Ramos (cell line): Measurements from ENCODE around the gene DUSP9.
"Not testable (repeated sequence)": the region's sequence is repeated elsewhere in the genome, so short reads cannot be mapped to it uniquely, and the experiment has no call there.

Source experiments
- in situ Hi-C: fragments of 300-500 bp; cut with MboI; formaldehyde crosslinking; loops from one replicate; pipeline ENCODE4 v1.14.3; 2022; ENCODE audit warnings: low sequenced_read_pairs; ENCODE audit not compliant: unreplicated experiment

Gene DUSP9, protein sequence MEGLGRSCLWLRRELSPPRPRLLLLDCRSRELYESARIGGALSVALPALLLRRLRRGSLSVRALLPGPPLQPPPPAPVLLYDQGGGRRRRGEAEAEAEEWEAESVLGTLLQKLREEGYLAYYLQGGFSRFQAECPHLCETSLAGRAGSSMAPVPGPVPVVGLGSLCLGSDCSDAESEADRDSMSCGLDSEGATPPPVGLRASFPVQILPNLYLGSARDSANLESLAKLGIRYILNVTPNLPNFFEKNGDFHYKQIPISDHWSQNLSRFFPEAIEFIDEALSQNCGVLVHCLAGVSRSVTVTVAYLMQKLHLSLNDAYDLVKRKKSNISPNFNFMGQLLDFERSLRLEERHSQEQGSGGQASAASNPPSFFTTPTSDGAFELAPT

DNA sequence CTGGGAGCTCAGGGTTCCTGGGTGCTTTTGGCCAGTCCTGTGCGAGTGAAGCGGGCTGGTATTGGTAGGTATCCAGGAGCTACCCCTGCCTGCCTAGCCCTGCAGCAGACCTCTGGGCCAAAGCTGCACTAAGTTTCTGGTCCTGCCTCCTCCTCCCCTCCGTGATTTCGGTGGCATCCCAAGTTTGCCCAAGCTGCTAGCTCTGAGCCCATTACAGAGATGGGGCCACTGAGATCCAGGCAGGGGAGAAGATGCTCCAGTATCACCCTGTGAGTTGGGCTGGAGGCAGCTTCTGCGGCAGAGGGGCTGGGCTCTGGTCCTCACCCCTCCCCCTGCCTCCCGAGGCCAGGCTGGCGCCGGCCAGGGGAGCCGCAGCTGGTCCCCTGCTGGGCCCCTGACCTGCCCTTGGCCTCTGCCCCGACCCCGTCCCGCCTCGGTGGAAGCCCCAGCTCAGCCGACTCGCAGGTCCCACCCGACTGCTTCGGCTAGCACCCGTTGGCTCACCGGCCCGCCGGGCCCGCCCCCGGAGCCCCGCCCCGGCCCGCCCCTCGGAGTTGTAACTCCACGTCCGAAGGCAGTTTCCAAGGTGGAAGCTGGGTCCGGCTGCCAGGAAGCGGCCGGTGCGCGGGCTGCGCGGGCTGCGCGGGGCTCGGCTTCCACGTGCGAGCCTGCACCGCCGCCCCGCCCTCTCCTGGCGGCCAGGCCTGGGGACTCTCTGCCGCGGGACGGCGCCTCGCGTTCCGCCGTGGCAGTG, at the start of gene DUSP9:
Gene DUSP9, plus strand, starts transcription at position 584 of the 754 bp plus-strand sequence. CDS start 751 bp downstream, outside the sequence.
- in situ Hi-C loops = no loop called here

DNA sequence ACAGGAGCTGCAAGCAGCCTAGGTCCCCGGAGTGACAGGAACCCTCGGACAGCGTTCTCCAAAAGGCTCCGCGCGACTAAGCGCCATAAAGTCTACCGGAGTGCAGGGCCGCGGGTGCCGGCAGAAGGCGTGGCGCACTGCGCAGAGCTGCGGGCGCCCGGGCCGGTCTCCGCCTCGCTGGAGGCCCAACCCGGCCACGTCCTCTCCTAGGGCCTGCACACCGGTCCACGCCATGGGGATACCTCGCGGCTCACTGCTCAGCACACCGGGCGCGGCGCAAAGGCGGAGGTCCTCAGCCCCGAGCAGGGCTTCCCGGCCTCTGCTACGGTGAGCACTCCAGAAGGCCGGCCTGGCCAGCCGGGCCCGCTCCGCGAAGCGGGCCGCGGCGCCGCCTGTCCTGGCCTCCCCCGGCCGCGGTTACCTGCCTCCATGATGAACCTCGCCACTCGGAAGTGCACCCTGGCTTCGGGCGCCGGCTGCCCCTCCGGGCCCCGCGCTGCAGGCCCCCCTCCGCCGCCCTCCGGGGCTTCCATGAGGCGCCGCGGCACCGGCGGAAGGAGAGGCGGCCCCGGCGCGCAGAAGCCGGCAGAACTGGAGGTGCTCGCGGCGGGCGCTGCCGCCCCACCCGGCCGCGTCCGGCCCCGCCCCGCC, 48.3 kb upstream of the DUSP9 start, which contains the start of gene CCNQ:
Gene CCNQ, minus strand, starts transcription at position 599 of the 651 bp plus-strand sequence. Its CDS starts 66 bp downstream, at position 533.
- in situ Hi-C loops = no loop called here

DNA sequence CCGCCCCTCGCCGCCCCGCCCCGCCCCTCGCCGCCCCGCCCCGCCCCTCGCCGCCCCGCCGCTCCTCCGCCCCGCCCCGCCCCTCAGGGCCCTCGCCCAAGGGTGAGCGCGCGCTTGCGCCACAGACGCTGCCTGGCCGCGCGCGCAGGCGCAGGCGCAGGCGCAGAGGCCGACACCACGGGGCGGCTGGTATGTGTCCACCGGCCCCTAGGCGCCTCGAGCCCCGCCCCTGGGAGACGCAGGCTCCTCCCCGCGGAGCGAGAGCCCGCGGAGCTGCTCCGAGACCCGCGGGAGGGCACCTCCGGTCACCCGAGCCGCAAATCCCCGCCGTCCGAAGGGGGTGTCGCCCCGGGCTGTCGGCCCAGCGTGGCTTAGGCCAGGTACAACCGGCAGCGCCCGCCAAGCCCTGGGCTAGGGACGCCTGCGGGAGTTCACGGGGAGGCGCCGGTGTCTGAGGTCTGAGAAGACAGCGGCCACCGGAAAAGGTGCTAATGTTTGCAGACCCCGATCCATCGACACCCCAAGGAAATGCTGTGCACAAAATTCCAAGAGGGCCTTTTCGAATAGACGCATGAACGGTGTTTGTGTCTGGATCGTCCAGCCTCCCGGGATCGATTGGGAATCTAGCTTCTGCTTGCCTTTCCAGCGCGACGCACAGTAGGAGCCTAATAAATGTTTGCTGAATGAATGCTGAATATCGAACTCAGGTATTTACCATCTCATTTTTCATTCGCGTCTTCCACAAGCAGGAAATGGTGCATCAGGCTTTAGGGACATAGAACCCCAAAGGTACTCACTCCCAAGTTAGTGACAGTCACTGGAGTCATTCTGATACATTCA, 47.6 kb upstream of the DUSP9 start:
- in situ Hi-C loops = no loop called here

DNA sequence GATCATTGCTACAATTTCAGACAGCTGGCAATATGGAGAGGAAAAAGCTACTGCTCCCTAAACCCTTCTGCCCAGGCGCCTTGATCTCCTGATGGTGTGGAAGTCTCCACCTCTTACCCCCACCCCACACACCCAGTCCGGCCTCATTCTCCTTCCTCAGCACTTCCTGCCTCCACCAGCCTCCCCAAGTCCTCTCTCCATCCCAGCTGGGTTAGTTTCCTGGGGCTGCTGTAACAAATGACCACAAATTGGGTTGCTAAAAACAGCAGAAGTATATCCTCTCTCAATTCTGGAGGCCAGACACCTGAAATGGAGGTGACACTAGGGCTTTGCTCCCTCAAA, 47.0 kb upstream of the DUSP9 start:
- in situ Hi-C loops = no loop called here

DNA sequence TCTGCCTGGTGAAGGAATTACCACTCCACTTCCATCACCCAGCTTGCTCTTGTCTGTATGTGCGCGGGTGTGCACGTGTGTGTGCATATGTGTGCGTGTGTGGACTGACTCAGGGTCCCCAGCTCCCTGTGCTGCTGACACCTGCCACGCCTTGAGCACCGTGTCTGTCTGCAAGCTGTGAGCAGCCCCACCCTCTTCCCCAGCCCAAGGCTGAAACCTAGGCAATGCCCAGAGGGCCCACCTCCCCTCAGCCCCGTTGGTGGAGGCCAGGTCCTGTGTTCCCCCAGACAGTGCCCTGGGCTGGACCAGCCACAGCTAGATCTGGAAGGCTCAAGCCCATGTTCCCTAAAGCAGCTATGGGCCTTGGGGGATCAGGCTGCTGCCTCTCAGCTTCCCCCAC, 46.1 kb upstream of the DUSP9 start:
- in situ Hi-C loops = no loop called here

DNA sequence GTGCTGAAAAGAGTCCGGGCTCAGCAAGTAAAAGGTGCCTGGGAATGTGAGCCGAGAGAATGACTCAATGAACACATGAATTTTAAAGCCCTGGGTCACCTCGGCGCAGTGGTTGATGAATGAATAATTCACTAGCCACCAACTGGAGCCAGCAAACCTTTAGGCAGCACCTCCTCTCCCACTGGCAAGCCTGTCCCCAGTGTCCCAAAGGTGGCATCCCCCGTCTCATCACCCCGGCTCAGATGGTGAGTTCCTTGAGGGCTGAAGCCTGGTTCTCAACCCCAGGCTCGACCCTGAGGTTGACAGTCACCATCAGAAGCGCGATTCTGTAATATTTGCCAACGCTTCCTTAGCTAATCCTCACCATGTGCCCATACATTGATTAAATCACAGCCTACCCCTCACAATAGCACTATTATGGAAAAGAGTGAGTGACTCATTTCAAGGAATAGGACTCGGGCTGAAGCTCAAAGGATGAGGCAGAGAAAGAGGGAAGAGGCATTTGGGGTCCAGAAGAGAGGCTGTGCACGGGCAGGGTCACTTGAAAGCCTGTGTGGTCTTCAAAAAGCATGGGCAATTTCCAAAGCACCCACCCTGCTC, 45.4 kb upstream of the DUSP9 start:
- in situ Hi-C loops = no loop called here

DNA sequence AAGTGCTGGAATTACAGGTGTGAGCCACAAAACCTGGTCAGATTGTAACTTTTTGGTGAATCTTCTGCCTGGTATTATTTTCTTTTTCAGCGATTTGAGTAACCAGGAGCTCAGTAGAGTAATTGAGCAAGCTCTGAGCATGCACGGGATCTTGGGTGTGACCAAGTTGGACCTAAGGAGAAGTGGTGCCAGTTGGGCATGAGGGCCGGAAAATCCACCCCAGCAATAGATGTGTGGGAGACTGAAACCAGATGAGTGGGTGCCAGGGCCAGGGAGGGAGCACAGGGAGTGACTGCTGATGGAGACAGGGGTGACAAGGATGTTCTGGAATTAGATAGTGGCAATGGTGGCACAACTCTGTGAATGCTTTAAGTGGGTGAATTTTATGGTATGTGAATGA, 44.4 kb upstream of the DUSP9 start:
- in situ Hi-C loops = no loop called here

DNA sequence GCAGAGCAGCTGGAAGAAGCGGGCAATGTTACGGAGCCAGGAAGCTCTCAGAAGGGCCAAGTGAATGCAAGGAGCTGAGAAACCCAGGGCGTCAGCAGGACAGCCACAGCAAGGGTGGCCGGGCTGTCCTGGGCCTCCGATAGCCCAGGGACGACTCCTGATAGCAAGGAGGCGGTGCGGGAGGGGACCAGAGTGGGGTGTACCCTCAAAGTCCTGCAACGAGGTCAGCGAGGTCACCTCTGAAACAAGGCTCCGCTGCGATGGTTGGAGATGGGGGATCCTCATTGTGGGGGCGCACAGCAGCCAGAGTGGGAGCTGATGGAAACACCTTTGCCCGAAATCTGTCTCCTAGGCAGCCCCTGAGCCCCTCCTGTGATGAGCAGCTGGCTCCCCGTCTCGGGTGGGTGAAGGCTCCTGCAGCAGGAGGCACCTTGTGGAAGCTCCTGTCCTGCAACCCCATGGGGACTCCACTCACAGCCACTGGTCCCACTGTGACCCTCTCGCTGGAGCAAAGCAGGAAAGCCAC, 43.8 kb upstream of the DUSP9 start:
- in situ Hi-C loops = no loop called here

DNA sequence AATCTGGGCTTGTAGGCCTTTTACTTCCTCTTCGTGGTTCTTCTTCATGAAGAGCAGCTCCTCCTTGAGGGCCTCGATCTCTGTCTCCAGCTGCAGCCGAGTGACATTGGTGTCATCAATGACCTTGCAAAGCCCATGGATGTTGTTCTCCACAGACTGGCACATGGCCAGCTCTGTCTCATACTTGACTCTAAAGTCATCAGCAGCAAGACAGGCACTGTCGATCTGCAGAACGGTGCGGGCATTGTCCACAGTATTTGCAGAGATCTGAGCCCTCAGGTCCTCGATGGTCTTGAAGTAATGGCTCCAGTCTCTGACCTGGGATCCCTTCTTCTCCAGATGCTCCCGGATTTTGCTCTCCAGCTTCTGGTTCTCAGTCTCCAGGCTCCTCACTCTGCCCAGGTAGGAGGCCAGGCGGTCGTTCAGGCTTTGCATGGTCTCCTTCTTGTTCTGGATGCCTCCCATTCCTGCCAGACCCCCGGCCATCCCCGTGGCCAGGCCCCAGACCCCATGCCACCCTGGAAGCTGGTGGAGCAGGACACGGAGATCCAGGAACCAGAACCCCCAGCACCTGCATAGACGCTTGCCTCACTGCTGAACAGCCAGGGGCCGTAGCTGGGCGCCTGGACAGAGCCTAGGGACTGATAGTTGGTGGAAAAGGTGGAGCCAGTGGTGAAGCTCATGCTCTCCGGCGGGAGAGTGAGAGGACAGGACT, 42.2 kb upstream of the DUSP9 start:
- in situ Hi-C loops = not testable (repeated sequence)

DNA sequence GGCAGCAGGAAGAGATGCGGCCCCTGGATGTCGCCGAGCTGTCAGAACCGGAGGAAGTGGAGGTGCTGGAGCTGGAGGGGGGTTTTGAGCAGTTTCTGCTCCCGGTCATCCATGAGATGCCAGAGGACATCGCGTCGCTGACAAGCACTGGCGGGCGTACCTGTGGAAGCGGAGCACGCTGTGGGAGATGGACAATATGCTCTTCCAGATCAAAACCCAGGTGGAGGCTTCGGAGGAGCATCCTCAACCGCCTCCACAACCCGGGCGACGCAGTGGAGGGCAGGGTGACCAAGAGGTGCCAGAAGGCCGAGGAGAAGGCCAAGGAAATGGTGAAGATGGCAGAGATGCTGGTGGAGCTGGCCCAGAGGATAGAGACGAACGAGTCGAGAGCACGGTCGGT, 40.5 kb upstream of the DUSP9 start:
- in situ Hi-C loops = no loop called here

DNA sequence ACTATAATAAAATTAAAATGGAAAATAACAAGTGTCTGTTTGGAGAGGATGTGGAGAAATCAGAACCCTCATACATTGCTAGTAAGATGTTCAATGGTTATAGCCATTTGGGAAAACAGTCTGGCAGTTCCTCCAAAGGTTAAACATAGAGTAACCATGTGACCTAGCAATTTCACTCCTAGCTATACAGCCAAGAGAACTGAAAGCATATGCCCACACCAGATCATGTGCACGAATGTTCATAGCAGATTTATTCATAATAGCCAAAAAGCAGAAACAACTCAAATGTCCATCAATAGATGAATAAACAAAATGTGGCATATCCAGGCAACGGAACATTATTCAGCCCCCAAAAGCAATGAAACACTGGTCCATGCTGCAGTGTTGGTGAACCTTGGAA, 38.6 kb upstream of the DUSP9 start:
- in situ Hi-C loops = no loop called here

DNA sequence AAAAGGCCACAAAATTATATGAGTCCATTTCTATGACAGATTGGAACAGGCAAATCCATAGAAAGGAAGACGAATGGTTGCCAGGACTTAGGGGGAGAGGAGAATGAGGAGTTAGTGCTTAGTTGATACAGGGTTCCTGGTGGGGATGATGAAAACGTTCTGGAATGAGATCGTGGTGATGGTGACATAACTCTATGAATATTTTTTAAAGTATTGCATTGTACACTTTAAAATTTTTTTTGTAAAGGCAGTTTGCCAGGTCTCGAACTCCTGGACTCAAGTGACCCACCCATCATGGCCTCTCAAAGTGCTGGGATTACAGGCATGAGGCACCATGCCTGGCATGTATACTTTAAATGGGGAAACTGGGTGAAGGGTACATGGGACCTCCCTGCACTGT, 38.2 kb upstream of the DUSP9 start:
- in situ Hi-C loops = no loop called here

DNA sequence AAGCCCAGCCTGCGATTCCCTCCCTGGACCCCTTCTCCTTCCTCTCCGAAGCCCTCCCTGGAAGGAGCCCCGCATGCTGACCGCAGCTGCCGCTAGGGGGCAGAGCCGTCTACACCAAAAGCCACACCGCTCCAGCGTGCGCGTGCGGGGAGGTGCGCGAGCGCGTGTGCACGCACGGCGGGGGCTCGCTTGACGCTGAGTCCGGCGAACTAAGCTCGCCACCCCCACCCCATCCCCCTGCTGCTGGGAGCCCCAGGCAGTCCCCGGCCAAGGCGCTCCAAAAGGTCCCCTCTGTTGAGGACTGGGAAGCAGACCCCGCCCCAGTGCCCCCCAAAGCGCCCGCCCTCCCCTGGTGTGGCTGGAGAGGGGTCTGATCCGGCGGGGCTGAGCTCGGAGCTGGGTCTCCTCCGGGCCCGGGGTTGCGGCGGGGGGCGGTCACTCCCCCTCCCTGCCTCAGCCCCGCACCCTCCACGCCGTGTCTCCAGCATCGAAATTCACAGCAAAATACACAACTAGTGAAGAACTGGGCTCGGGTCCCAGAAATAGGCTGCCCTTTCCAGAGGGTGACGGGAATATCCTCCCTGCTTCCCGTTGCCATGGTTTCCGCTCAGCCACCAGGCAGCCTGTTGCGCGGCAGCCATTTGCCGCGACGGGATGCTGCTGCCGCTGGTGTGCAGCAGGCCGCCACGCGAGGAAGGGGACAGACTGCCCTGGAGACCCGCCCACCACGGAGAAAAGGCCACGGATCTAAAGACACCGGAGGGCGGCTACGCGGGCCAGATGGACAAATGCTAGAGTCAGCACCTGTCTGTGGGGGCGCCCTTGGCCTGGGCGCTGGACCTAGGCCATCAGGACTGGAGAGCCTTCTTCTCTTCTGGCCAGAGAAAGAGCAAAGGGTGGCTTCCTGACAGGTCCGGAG, 36.8 kb upstream of the DUSP9 start:
- in situ Hi-C loops = no loop called here

DNA sequence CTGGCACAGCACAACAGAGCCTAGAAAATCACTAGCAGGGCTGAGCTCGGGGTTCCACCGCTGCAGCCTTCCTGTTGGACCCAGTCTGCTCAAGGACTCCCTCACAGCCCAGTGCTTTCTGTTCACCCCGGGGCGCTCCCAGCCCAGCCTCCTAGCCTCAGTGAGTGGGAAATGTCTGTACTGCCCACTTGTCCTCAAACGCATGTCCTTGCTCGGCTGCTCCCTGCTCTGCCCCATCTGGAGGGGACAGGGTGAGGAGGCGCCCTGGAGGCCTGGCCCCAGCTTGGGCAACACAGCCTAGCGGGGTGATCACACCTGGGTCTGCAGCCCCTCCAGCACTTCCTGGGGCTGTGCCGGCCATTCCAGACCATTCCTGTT, 36.2 kb upstream of the DUSP9 start:
- in situ Hi-C loops = no loop called here

DNA sequence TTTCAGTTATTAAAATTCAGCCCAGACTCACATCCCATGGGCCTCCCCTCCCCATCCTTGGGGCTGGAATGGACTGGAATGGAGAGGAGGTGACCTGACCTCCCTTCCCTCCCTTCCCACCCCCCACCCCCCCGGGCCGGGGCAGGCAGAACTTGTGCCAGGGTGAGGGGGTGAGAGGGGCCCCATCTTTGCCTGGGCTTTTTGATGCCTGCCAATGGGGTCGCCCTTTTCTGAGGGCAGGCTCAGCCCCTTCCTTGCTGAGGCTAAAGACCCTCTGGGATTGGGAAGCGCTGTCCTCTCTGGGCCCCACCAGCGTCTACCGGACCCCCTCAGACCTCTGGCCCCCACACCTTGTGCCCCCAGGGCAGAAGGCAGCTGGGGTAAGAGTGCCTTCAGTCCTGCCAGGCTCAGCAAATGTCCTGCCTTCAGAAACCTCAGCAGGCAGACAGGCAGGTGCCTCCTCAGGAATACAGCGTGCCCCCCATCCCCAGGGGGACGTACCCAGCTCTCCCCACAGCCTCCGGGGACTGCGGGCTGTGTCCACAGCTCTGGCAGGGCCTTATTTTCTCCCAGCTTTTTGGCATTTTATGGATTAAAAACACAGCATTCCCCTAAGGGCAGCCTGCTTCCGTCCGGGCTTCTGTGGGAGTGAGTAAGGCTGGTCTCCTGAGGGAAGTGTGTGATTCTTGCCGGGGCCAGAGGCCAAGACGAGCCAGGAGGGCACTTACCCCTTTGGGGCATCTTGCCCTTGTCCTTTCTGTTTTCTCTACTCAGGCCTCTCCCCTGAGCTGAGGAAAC, 35.5 kb upstream of the DUSP9 start:
- in situ Hi-C loops = no loop called here

DNA sequence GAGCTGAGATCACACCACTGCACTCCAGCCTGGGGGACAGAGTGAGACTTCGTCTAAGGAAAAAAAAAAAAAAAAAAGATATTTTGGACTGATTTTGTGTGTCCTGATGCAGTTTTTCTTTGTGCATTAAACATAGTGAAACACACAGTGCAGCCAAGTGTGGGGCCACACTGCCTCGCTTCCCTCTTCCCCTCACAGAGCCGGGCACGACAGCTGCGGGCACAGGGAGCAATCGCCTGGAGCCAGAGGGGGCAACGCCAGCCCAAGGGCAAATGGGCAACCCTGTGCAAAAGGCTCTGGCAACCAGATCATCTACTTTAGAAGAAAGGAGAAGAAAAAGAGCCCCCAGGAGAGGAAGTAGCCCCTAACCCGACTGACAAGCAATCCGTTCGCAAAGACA, 34.6 kb upstream of the DUSP9 start:
- in situ Hi-C loops = no loop called here

DNA sequence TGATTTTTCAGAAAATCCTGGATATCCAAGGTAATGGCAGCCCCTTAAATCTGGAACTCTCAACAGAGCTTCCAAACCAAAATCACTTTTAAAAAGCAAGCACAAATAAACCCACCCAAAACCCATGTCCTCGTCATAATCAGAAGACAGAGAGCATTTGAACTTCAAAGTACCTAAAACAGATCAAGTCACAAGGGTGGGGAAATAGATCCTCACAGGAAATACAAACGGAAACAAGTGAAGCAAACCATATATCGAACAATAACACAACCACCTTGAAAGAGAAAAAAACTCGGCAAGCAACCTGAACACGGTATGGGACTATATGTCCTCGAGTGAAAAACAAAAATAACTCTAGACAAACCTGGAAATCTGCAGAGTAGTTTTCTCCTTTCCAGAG, 32.2 kb upstream of the DUSP9 start:
- in situ Hi-C loops = no loop called here
